Gastroesophageal sphincter (tissue), 3 donors: ENCODE results near the gene MAP1B.

Experiments used
- CTCF ChIP-seq, 4 experiments: fragments of 200-600 bp in 2 of 4; fragments of 450-650 bp in 2 of 4; sonication (generic) in 1 of 4; IDR thresholded peaks; one replicate each; pipeline ENCODE4 v1.5.1; 2017 to 2019; ENCODE audit warnings: antibody characterized with exemption in 4 of 4, mild to moderate bottlenecking in 2 of 4, moderate library complexity in 2 of 4
- EP300 ChIP-seq: sonication (generic); formaldehyde crosslinking; IDR thresholded peaks from one replicate; pipeline ENCODE4 v1.6.1; 2017; ENCODE audit warnings: antibody characterized with exemption, mild to moderate bottlenecking
- POLR2A ChIP-seq, 2 donors: fragments of 450-650 bp; IDR thresholded peaks; one replicate each; pipeline ENCODE4 v1.6.1; 2017; ENCODE audit warnings: antibody characterized with exemption in 2 of 2, mild to moderate bottlenecking in 2 of 2, moderate library complexity in 1 of 2

GRCh38 chr5:72141440-72142355 is 34.4 kb downstream of the MAP1B start:
- TF ChIP-seq EP300: no peak
- no peak for TF ChIP-seq CTCF (IDR thresholded peaks at IDR 0.05)
- TF ChIP-seq POLR2A (IDR thresholded peaks at IDR 0.05): no peak
